Upper lobe of left lung (tissue), 6 donors: ENCODE results near the gene KIAA1549. TPM values are rescaled to one million over a fixed set of nuclear protein-coding genes. Genes with fewer than 3 reads are reported as not detected.
A peak's percentile ranks its signal among the peaks of the same experiment; 100 is the strongest.

Source experiments
- ATAC-seq, 2 donors: fragments of 200-7000 bp; cut with Tn5 transposase; one replicate each; pipeline ENCODE4 v1.9.1; 2022; ENCODE audit warnings: mild to moderate bottlenecking in 2 of 2, moderate library complexity in 2 of 2; ENCODE audit not compliant: low FRiP score in 2 of 2
- DNase-seq, 2 donors: peaks; one replicate each; pipeline ENCODE4 v3.0.0-alpha.2; 2019 to 2020
- H3K27ac ChIP-seq, 4 donors: fragments of 200-600 bp; sonication (generic); one replicate each; pipeline ENCODE4 v1.5.1; 2016 to 2019
- H3K27me3 ChIP-seq, 4 donors: fragments of 200-600 bp; sonication (generic); one replicate each; pipeline ENCODE4 v1.5.1; 2017 to 2019
- H3K36me3 ChIP-seq, 4 donors: fragments of 200-600 bp; sonication (generic); one replicate each; pipeline ENCODE4 v1.5.1; 2016 to 2019
- H3K4me1 ChIP-seq, 4 donors: fragments of 200-600 bp; sonication (generic); one replicate each; pipeline ENCODE4 v1.5.1; 2018 to 2019
- H3K4me3 ChIP-seq, 4 donors: fragments of 200-600 bp; sonication (generic); one replicate each; pipeline ENCODE4 v1.5.1; 2017 to 2019; ENCODE audit warnings: mild to moderate bottlenecking in 2 of 4, moderate library complexity in 1 of 4
- H3K9me3 ChIP-seq, 4 donors: fragments of 200-600 bp; sonication (generic); one replicate each; pipeline ENCODE4 v1.5.1; 2018 to 2019
- EP300 ChIP-seq, 4 donors: sonication (generic); formaldehyde crosslinking; IDR thresholded peaks; one replicate each; pipeline ENCODE4 v1.5.1; 2017; ENCODE audit warnings: antibody characterized with exemption in 4 of 4, control low read depth in 2 of 4
- POLR2A ChIP-seq, 4 donors: fragments of 450-650 bp; IDR thresholded peaks; one replicate each; pipeline ENCODE4 v1.5.1; 2016 to 2017; ENCODE audit warnings: antibody characterized with exemption in 4 of 4, mild to moderate bottlenecking in 2 of 4
- POLR2AphosphoS5 ChIP-seq, 2 donors: sonication (generic); formaldehyde crosslinking; IDR thresholded peaks; one replicate each; pipeline ENCODE4 v1.5.1; 2017; ENCODE audit warnings: antibody characterized with exemption in 2 of 2
- WGBS, 2 donors: methylation state at CpG; one replicate each; pipeline ENCODE4 v1.1.5; 2017 to 2018; 5-methylcytosine and 5-hydroxymethylcytosine counted together
- total RNA-seq, 6 donors: library from RNA; depleted of rRNA in 4 of 6; stranded (reverse); fragments of >200 nt in 4 of 6; gene quantifications; one replicate each; pipeline versions ENCODE4 v1.1.0 to v1.2.1, GENCODE V29; 2016 to 2021
- TF ChIP-seq, protein P1 (sequence below), 6 experiments: fragments of 450-650 bp in 4 of 6; fragments of 200-600 bp in 2 of 6; sonication (generic) in 2 of 6; IDR thresholded peaks; one replicate each; pipeline ENCODE4 v1.5.1; 2016 to 2019; ENCODE audit warnings: antibody characterized with exemption in 6 of 6
- donor health status: DM: no; HTN: no; CAD: no; lungs with moderate emphysema.
- donor health status: DM: no; HTN: yes; CAD: no; lungs with severe emphysema.

Gene KIAA1549
- total RNA-seq, 6 donors from 2014 or later, result 4.1 to 10.2 (median 5.3) TPM

DNA sequence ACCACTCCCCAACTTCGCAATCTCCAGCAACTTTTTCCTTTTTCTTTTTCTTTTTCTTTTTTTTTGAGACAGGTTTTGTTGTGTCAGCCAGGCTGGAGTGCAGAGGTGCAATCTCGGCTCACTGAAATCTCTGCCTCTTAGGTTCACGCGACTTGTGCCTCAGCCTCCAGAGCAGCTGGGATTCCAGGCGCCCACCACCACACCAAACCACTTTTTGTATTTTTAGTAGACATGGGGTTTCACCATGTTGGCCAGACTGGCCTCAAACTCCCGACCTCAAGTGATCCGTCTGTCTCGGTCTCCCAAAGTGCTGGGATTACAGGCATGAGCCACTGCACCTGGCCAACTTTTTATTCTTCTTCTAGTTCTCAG, 55.0 kb downstream of the KIAA1549 start:
- TF ChIP-seq, protein P1, sequence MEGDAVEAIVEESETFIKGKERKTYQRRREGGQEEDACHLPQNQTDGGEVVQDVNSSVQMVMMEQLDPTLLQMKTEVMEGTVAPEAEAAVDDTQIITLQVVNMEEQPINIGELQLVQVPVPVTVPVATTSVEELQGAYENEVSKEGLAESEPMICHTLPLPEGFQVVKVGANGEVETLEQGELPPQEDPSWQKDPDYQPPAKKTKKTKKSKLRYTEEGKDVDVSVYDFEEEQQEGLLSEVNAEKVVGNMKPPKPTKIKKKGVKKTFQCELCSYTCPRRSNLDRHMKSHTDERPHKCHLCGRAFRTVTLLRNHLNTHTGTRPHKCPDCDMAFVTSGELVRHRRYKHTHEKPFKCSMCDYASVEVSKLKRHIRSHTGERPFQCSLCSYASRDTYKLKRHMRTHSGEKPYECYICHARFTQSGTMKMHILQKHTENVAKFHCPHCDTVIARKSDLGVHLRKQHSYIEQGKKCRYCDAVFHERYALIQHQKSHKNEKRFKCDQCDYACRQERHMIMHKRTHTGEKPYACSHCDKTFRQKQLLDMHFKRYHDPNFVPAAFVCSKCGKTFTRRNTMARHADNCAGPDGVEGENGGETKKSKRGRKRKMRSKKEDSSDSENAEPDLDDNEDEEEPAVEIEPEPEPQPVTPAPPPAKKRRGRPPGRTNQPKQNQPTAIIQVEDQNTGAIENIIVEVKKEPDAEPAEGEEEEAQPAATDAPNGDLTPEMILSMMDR (IDR thresholded peaks at IDR 0.05), result no peak
- TF ChIP-seq POLR2AphosphoS5 (IDR thresholded peaks at IDR 0.05) (no peak), EP300 (IDR thresholded peaks at IDR 0.05) (no peak), POLR2A (IDR thresholded peaks at IDR 0.05) (no peak)
- Histone ChIP-seq H3K4me1 (no peaks in the 10 kb centered on the region), H3K36me3 (no peaks in the 10 kb centered on the region), H3K4me3 (no peak overlapping the region), H3K9me3 (no peaks in the 10 kb centered on the region), H3K27me3 (no peaks in the 10 kb centered on the region), H3K27ac (no peak overlapping the region)
- 85 to 88% methylated on average over 8 of the region's 8 CpGs for WGBS, 2 donors
- ATAC-seq, result no peak
- DNase-seq, result no peak

DNA sequence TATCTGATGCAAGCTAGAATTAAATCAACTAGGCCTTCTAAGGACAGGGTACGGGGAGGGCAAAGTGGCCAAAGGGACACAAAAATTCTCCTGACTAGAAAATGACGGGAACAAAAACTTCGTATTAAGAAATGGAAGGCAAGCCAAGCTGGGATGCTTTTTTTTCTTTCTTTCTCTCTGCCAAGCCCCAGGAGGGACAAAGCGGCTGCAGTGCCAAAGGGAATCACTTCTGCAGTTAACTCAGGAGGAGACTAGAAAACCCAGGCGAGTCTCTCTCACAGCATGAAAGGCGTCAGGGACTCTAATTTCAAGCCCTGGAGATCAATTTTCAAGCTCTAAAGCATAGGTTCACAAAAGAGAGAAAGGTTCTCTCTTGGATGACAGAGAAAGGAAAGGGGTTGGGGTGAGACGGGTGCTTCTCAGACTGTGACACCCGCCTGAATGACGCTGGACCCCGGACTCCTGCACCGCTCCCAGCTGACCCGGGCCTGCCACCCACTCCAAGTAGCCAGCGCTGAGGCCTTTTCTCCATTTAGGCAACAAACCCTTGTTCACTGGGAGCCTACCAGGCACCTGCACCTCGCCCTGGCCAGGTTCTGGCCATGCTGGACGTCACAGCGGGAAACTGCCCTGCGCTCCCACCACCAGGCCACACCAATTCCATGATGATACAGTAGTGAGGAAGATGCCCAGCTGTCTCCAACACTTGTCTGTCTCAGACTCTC, 56.5 kb downstream of the KIAA1549 start:
- H3K36me3 ChIP-seq, result no peaks in the 10 kb centered on the region
- no peak overlapping the region for H3K4me3 ChIP-seq
- DNase-seq (peak in 1 of 2 donors; percentile 43), ATAC-seq (no peak)
- TF ChIP-seq POLR2AphosphoS5 (IDR thresholded peaks at IDR 0.05), result no peak
- TF ChIP-seq EP300 (IDR thresholded peaks at IDR 0.05), result no peak
- no peak for TF ChIP-seq POLR2A (IDR thresholded peaks at IDR 0.05)
- TF ChIP-seq, protein P1 (IDR thresholded peaks at IDR 0.05), result no peak
- 90 to 91% methylated on average over 16 to 17 of the region's 17 CpGs for WGBS, 2 donors
- no peaks in the 10 kb centered on the region for H3K9me3 ChIP-seq
- no peaks in the 10 kb centered on the region for H3K27me3 ChIP-seq
- no peak overlapping the region for H3K27ac ChIP-seq
- no peaks in the 10 kb centered on the region for H3K4me1 ChIP-seq

DNA sequence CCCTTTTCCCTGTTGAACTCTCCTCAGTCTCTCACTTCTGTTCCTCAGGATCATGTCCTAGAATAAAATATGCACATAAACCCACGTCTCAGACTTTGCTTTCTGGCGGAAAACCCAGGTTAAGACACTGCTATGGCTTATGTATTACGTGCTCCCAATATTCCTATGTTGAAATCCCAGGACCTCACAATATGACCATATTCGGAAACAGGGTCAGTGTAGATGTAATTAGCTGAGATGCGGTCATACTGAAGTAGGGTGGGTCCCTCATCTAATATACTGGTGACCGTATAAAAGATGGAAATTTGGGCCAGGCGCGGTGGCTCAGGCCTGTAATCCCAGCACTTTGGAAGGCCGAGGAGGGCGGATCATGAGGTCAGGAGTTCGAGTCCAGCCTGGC, 59.9 kb downstream of the KIAA1549 start:
- Histone ChIP-seq H3K27me3 (no peaks in the 10 kb centered on the region), H3K4me1 (no peaks in the 10 kb centered on the region), H3K9me3 (no peaks in the 10 kb centered on the region), H3K36me3 (peaks cover 0 to 17% (median 3%) of the 10 kb centered on the region in 4 donors), H3K4me3 (no peak overlapping the region), H3K27ac (no peak overlapping the region)
- TF ChIP-seq, protein P1 (IDR thresholded peaks at IDR 0.05), result no peak
- no peak for TF ChIP-seq POLR2AphosphoS5 (IDR thresholded peaks at IDR 0.05)
- no peak for TF ChIP-seq POLR2A (IDR thresholded peaks at IDR 0.05)
- TF ChIP-seq EP300 (IDR thresholded peaks at IDR 0.05), result no peak
- DNase-seq, result no peak
- WGBS, 2 donors, result 94 to 97% methylated on average over 11 of the region's 11 CpGs
- ATAC-seq, result no peak

DNA sequence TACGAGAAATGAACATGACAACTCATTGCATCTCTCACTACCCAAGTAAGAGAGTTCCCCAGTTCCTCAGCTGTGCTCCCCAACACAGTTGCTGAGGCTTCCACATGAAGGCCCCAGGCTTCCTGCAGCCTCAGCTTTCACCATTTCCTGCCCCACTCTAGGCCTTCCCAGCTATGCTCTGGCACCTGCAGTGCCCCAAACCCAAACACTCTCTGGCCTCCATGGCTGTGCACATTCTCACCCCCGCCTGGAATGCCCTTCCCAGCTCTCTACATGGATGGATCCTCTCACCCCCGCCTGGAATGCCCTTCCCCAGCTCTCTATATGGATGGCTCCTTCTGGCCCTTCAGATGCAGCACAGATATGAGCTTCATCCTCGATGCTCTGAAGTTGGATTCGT, 61.3 kb downstream of the KIAA1549 start:
- no peak for DNase-seq
- H3K36me3 ChIP-seq, result peaks cover 0 to 17% (median 3%) of the 10 kb centered on the region in 4 donors
- TF ChIP-seq, protein P1 (IDR thresholded peaks at IDR 0.05), result no peak
- TF ChIP-seq POLR2AphosphoS5 (IDR thresholded peaks at IDR 0.05) (no peak), EP300 (IDR thresholded peaks at IDR 0.05) (no peak), POLR2A (IDR thresholded peaks at IDR 0.05) (no peak)
- WGBS, 2 donors, result 72 to 87% methylated on average over 5 of the region's 5 CpGs
- H3K4me3 ChIP-seq, result no peak overlapping the region
- H3K27me3 ChIP-seq, result no peaks in the 10 kb centered on the region
- H3K27ac ChIP-seq, result no peak overlapping the region
- no peaks in the 10 kb centered on the region for H3K9me3 ChIP-seq
- peak in 1 of 2 donors; percentile 48 for ATAC-seq
- no peaks in the 10 kb centered on the region for H3K4me1 ChIP-seq

DNA sequence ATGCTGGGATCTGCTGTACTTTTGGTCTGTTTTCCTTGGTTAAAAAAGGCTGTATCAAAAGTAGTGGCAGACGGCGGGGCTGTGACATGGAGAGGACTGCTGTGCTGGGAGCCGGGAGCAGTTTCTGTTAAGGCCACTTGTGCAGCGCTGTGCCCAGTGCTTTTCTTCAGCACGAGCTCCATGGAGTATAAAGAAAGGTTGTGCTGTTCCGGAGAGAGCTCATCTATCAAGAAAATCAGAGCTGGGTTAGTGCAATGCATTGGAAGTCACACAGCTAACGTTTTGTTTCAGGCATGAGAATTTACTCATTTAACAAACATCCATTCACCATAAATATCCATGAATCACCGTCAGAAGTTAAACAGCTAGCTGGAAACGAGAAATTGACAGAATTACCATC, 62.0 kb downstream of the KIAA1549 start:
- TF ChIP-seq POLR2AphosphoS5 (IDR thresholded peaks at IDR 0.05), result no peak
- TF ChIP-seq EP300 (IDR thresholded peaks at IDR 0.05), result no peak
- TF ChIP-seq, protein P1 (IDR thresholded peaks at IDR 0.05), result no peak
- TF ChIP-seq POLR2A (IDR thresholded peaks at IDR 0.05), result no peak
- Histone ChIP-seq H3K36me3 (peaks cover 0 to 17% (median 3%) of the 10 kb centered on the region in 4 donors), H3K27me3 (no peaks in the 10 kb centered on the region), H3K9me3 (no peaks in the 10 kb centered on the region), H3K4me3 (no peak overlapping the region), H3K4me1 (no peaks in the 10 kb centered on the region), H3K27ac (no peak overlapping the region)
- WGBS, 2 donors, result 88 to 92% methylated on average over 9 of the region's 9 CpGs
- no peak for ATAC-seq
- DNase-seq, result no peak
